ENCODE measurements around the gene ZDHHC21. TPM values are rescaled to one million over a fixed set of nuclear protein-coding genes. Genes with fewer than 3 reads are reported as not detected.

The ZDHHC21 gene
- total RNA-seq, 1 donor from 2014 or later: 53.4 TPM

- no peak for DNase-seq (ENCODE audit: low spot score in 2 of 2)
- FAIRE-seq: no peak
These were observed 60.1 kb downstream of the ZDHHC21 start for GRCh38 chr9:14633148-14633547.

GRCh38 chr9:14627513-14627912 lies 65.7 kb downstream of the ZDHHC21 start:
- no peak for FAIRE-seq
- no peak for DNase-seq (ENCODE audit: low spot score in 2 of 2)

- FAIRE-seq (no peak), DNase-seq (ENCODE audit: low spot score in 2 of 2) (no peak)
These were observed 74.3 kb downstream of the ZDHHC21 start for GRCh38 chr9:14618836-14619420.

GRCh38 chr9:14616188-14616982 lies 76.8 kb downstream of the ZDHHC21 start:
- DNase-seq (ENCODE audit: low spot score in 2 of 2): no peak

GRCh38 chr9:14608540-14608939 lies 84.7 kb downstream of the ZDHHC21 start:
- DNase-seq (ENCODE audit: low spot score in 2 of 2) (no peak), FAIRE-seq (no peak)

More at GRCh38 chr9:14616188-14616982, 76.8 kb downstream of the ZDHHC21 start:
- FAIRE-seq: no peak

GRCh38 chr9:14597171-14597799 lies 95.9 kb downstream of the ZDHHC21 start:
- FAIRE-seq (no peak), DNase-seq (ENCODE audit: low spot score in 2 of 2) (no peak)

- no peak for FAIRE-seq
- DNase-seq (ENCODE audit: low spot score in 2 of 2): no peak
These were observed 99.8 kb downstream of the ZDHHC21 start for GRCh38 chr9:14593406-14593805.

- no peak for DNase-seq (ENCODE audit: low spot score in 2 of 2)
- FAIRE-seq: no peak
These were observed 101.8 kb downstream of the ZDHHC21 start for GRCh38 chr9:14591411-14591810.

- DNase-seq (ENCODE audit: low spot score in 2 of 2) (no peak), FAIRE-seq (no peak)
These were observed 107.3 kb downstream of the ZDHHC21 start for GRCh38 chr9:14585730-14586473.

GRCh38 chr9:14584571-14584970 lies 108.7 kb downstream of the ZDHHC21 start:
- DNase-seq (ENCODE audit: low spot score in 2 of 2) (no peak), FAIRE-seq (no peak)

GRCh38 chr9:14578030-14578429 lies 115.2 kb downstream of the ZDHHC21 start:
- no peak for DNase-seq (ENCODE audit: low spot score in 2 of 2)
- no peak for FAIRE-seq

- FAIRE-seq: no peak
These were observed 119.1 kb downstream of the ZDHHC21 start for GRCh38 chr9:14574173-14574572.

GRCh38 chr9:14573319-14573718 lies 119.9 kb downstream of the ZDHHC21 start:
- DNase-seq (ENCODE audit: low spot score in 2 of 2) (no peak), FAIRE-seq (no peak)

More at GRCh38 chr9:14574173-14574572, 119.1 kb downstream of the ZDHHC21 start:
- no peak for DNase-seq (ENCODE audit: low spot score in 2 of 2)

- no peak for FAIRE-seq
- DNase-seq (ENCODE audit: low spot score in 2 of 2): no peak
These were observed 127.7 kb downstream of the ZDHHC21 start for GRCh38 chr9:14565352-14566016.

GRCh38 chr9:14563902-14564624 lies 129.2 kb downstream of the ZDHHC21 start:
- no peak for FAIRE-seq

GRCh38 chr9:14561929-14562405 lies 131.3 kb downstream of the ZDHHC21 start:
- FAIRE-seq (no peak), DNase-seq (ENCODE audit: low spot score in 2 of 2) (no peak)

More at GRCh38 chr9:14563902-14564624, 129.2 kb downstream of the ZDHHC21 start:
- no peak for DNase-seq (ENCODE audit: low spot score in 2 of 2)

All from frontal cortex (tissue), 4 donors.